ENCODE measurements around the gene ANKRD39. TPM values are rescaled to one million over a fixed set of nuclear protein-coding genes. Genes with fewer than 3 reads are reported as not detected.

Gene ANKRD39
- total RNA-seq, 1 donor from 2014 or later: 9.4 TPM

GRCh38 chr2:96816836-96817702 lies 40.7 kb downstream of the ANKRD39 start:
- no peak for TF ChIP-seq CTCF (IDR thresholded peaks at IDR 0.05)
- Histone ChIP-seq H3K27me3 (ENCODE audit: low read depth) (no peaks in the 10 kb centered on the region), H3K27ac (no peak overlapping the region), H3K4me1 (peaks cover 53% of the 10 kb centered on the region), H3K36me3 (peaks cover 16% of the 10 kb centered on the region), H3K4me3 (peak overlapping the region; percentile 84), H3K9me3 (no peaks in the 10 kb centered on the region)
- ATAC-seq (no peak), DNase-seq (no peak)
- intact Hi-C loops (cut with DNase I): no loop called here

GRCh38 chr2:96816127-96816835 lies 41.5 kb downstream of the ANKRD39 start, which contains the start of gene CNNM3:
Gene CNNM3 (plus strand): TSS chr2:96816268. CDS start chr2:96816278, 10 bp downstream.
- H3K4me3 ChIP-seq: peak within 1 kb of the TSS; percentile 84
- DNase-seq (peak; percentile 98), ATAC-seq (peak; percentile 98)
- no peaks in the 10 kb centered on the region for H3K27me3 ChIP-seq (ENCODE audit: low read depth)
- peaks cover 50% of the 10 kb centered on the region for H3K4me1 ChIP-seq
- H3K36me3 ChIP-seq: peaks cover 12% of the 10 kb centered on the region
- peak; percentile 73 for TF ChIP-seq CTCF (IDR thresholded peaks at IDR 0.05)
- H3K9me3 ChIP-seq: no peaks in the 10 kb centered on the region
- peak within 1 kb of the TSS; percentile 92 for H3K27ac ChIP-seq
- intact Hi-C loops (cut with DNase I): no loop called here

- Histone ChIP-seq H3K27me3 (ENCODE audit: low read depth) (no peaks in the 10 kb centered on the region), H3K27ac (peak overlapping the region; percentile 92)
These were observed 42.3 kb downstream of the ANKRD39 start for GRCh38 chr2:96815326-96816126.

GRCh38 chr2:96813656-96814055 lies 44.2 kb downstream of the ANKRD39 start:
- intact Hi-C loops (cut with DNase I): no loop called here
- ATAC-seq (no peak), DNase-seq (no peak)
- H3K4me1 ChIP-seq: peaks cover 25% of the 10 kb centered on the region
- H3K27ac ChIP-seq: no peak overlapping the region
- peaks cover 17% of the 10 kb centered on the region for H3K36me3 ChIP-seq
- H3K9me3 ChIP-seq: no peaks in the 10 kb centered on the region
- no peaks in the 10 kb centered on the region for H3K27me3 ChIP-seq (ENCODE audit: low read depth)
- H3K4me3 ChIP-seq: no peak overlapping the region
- TF ChIP-seq CTCF (IDR thresholded peaks at IDR 0.05): no peak

More at GRCh38 chr2:96815326-96816126, 42.3 kb downstream of the ANKRD39 start:
- Histone ChIP-seq H3K4me3 (peak overlapping the region; percentile 84), H3K9me3 (no peaks in the 10 kb centered on the region), H3K4me1 (peaks cover 44% of the 10 kb centered on the region), H3K36me3 (peaks cover 5% of the 10 kb centered on the region)
- DNase-seq (no peak), ATAC-seq (peak in 1 of 2 donors; percentile 2)
- intact Hi-C loops (cut with DNase I): no loop called here
- no peak for TF ChIP-seq CTCF (IDR thresholded peaks at IDR 0.05)

- Histone ChIP-seq H3K9me3 (no peaks in the 10 kb centered on the region), H3K36me3 (peaks cover 19% of the 10 kb centered on the region), H3K27me3 (ENCODE audit: low read depth) (no peaks in the 10 kb centered on the region), H3K4me1 (peaks cover 10% of the 10 kb centered on the region), H3K4me3 (no peak overlapping the region), H3K27ac (no peak overlapping the region)
- intact Hi-C loops (cut with DNase I): no loop called here
- ATAC-seq (no peak), DNase-seq (no peak)
- TF ChIP-seq CTCF (IDR thresholded peaks at IDR 0.05): no peak
These were observed 45.9 kb downstream of the ANKRD39 start for GRCh38 chr2:96811917-96812316.

All from lower lobe of right lung (tissue), 2 donors.